ENCODE results near the gene ARMC9.

DNA sequence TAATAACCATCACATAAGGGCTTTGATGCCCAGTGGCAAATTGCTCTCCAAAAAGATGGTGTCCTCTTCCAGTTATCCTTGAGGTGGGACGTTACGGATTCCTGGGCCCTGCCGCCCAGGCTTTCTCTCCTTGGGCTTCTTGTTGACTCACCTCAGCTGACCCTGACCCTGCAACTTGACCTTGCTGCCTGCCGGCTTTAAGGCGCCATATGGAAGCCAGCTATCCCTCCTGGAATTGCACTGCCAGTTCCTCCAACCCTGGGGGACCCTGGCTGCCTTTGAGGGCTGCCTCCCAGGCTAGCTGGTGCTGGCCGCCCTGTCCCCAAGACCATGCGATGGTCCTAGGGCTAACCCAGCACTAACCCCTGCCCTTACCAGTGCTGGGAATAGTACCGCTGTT, 168.7 kb downstream of the ARMC9 start:
- TF ChIP-seq, protein P1, sequence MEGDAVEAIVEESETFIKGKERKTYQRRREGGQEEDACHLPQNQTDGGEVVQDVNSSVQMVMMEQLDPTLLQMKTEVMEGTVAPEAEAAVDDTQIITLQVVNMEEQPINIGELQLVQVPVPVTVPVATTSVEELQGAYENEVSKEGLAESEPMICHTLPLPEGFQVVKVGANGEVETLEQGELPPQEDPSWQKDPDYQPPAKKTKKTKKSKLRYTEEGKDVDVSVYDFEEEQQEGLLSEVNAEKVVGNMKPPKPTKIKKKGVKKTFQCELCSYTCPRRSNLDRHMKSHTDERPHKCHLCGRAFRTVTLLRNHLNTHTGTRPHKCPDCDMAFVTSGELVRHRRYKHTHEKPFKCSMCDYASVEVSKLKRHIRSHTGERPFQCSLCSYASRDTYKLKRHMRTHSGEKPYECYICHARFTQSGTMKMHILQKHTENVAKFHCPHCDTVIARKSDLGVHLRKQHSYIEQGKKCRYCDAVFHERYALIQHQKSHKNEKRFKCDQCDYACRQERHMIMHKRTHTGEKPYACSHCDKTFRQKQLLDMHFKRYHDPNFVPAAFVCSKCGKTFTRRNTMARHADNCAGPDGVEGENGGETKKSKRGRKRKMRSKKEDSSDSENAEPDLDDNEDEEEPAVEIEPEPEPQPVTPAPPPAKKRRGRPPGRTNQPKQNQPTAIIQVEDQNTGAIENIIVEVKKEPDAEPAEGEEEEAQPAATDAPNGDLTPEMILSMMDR (IDR thresholded peaks at IDR 0.05) = no peak
- TF ChIP-seq POLR2AphosphoS5 (IDR thresholded peaks at IDR 0.05) (no peak), EP300 (IDR thresholded peaks at IDR 0.05) (no peak), POLR2A (IDR thresholded peaks at IDR 0.05) (no peak)

Data from suprapubic skin (tissue), 4 donors.